ENCODE measurements around the gene ACOXL.

DNA sequence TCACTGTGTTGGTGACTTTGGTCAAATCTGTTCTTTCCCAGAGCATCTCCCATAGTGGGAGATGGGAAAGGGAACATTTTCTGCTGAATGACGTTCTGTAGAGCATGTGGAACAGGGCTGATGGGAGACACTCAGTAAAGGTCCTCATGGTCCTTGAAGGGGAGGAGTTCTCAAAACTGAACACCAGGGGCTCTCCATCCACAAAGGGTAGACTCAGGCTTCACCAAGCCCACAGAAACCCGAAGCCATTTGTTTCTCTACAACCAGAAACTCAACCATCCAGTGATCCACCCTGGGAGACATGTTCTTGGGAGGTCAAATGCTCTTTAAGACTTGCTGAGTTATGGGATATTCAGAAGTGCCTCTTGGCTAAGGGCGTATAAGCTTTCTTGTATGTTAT is 131.8 kb downstream of the ACOXL start:
- no peak for TF ChIP-seq POLR2AphosphoS5 (IDR thresholded peaks at IDR 0.05; ENCODE audit: low read depth, low read length)
- no peak for TF ChIP-seq E2F6 (IDR thresholded peaks at IDR 0.05)
- TF ChIP-seq, protein P1, sequence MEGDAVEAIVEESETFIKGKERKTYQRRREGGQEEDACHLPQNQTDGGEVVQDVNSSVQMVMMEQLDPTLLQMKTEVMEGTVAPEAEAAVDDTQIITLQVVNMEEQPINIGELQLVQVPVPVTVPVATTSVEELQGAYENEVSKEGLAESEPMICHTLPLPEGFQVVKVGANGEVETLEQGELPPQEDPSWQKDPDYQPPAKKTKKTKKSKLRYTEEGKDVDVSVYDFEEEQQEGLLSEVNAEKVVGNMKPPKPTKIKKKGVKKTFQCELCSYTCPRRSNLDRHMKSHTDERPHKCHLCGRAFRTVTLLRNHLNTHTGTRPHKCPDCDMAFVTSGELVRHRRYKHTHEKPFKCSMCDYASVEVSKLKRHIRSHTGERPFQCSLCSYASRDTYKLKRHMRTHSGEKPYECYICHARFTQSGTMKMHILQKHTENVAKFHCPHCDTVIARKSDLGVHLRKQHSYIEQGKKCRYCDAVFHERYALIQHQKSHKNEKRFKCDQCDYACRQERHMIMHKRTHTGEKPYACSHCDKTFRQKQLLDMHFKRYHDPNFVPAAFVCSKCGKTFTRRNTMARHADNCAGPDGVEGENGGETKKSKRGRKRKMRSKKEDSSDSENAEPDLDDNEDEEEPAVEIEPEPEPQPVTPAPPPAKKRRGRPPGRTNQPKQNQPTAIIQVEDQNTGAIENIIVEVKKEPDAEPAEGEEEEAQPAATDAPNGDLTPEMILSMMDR (IDR thresholded peaks at IDR 0.05; ENCODE audit: control extremely low read depth in 1 of 3, insufficient read depth in 1 of 3, low read depth in 1 of 3, low read length in 3 of 3), result no peak
- TF ChIP-seq MAFK (IDR thresholded peaks at IDR 0.05; ENCODE audit: low read depth, low read length), result no peak
- no peak for TF ChIP-seq EZH2 (IDR thresholded peaks at IDR 0.05; ENCODE audit: low read depth, low read length, severe bottlenecking)
- no peak for TF ChIP-seq PHF8 (conservative IDR thresholded peaks at IDR 0.05; ENCODE audit: low read depth, low read length)
- no peak for TF ChIP-seq GABPA (IDR thresholded peaks at IDR 0.05; ENCODE audit: borderline replicate concordance, insufficient read depth, low read length)
